Epithelial cell of proximal tubule (primary cell): Measurements from ENCODE around the gene CORO2A. TPM values are rescaled to one million over a fixed set of nuclear protein-coding genes. Genes with fewer than 3 reads are reported as not detected.

ENCODE experiments used
- DNase-seq: peaks from one replicate; pipeline ENCODE4 v3.0.0-alpha.2; 2011; ENCODE audit warnings: low read depth
- H3K4me3 ChIP-seq: 2 replicates; pipeline ENCODE4 v1.5.1; 2011; ENCODE audit warnings: low read depth, mild to moderate bottlenecking, low read length
- total RNA-seq: library from RNA; depleted of rRNA; stranded (reverse); fragments of >200 nt; gene quantifications from 2 replicates; pipeline ENCODE4 v1.2.3, GENCODE V29; 2015
- TF ChIP-seq, protein P1 (sequence below): conservative IDR thresholded peaks from 2 replicates; pipeline ENCODE4 v1.5.1; 2012; ENCODE audit warnings: low read depth, mild to moderate bottlenecking, low read length

Gene CORO2A
- total RNA-seq, 1 donor from 2014 or later, result 5.7 TPM

DNA sequence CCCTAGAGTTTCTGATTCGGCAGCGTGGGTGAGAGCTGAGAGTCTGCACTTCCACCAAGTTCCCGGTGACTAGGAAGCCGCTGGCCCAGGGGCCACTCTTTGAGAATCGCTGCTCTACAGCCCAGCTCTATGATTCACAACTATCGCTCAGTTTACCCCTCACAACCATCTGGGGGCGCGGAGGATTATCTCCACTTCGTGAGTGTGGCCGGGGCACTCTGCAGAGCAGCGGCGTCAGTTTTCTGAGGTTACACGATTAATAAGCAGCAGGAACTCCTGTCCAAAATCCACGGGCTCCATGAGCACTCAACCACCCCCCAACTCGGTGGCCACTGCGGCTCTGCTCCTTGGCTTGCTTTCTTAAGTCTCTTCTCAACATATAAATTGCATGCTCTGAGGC, 19.3 kb downstream of the CORO2A start:
- no peak for DNase-seq
- TF ChIP-seq, protein P1, sequence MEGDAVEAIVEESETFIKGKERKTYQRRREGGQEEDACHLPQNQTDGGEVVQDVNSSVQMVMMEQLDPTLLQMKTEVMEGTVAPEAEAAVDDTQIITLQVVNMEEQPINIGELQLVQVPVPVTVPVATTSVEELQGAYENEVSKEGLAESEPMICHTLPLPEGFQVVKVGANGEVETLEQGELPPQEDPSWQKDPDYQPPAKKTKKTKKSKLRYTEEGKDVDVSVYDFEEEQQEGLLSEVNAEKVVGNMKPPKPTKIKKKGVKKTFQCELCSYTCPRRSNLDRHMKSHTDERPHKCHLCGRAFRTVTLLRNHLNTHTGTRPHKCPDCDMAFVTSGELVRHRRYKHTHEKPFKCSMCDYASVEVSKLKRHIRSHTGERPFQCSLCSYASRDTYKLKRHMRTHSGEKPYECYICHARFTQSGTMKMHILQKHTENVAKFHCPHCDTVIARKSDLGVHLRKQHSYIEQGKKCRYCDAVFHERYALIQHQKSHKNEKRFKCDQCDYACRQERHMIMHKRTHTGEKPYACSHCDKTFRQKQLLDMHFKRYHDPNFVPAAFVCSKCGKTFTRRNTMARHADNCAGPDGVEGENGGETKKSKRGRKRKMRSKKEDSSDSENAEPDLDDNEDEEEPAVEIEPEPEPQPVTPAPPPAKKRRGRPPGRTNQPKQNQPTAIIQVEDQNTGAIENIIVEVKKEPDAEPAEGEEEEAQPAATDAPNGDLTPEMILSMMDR, result no peak
- H3K4me3 ChIP-seq, result no peak overlapping the region

DNA sequence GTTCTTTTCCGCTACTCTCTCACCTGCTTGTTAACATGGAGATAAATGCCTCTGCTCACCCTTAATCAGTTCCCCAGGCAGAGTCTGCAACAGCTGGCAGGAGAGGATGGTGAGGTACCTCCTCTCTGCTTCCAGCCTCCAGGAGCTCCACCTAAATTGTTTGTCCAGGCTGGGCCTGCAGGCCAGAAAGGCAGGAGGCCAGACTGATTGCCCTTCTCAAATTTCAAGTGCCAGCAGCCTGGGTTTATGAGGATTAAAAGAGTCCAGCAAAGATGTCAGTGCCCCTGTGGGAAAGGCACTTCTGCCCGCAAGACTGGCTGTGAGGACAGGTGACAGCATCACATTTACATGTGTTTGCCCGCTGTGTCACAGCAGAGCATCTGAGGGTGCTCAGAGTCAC, 19.8 kb downstream of the CORO2A start:
- TF ChIP-seq, protein P1, result no peak
- DNase-seq, result no peak
- H3K4me3 ChIP-seq, result no peak overlapping the region

DNA sequence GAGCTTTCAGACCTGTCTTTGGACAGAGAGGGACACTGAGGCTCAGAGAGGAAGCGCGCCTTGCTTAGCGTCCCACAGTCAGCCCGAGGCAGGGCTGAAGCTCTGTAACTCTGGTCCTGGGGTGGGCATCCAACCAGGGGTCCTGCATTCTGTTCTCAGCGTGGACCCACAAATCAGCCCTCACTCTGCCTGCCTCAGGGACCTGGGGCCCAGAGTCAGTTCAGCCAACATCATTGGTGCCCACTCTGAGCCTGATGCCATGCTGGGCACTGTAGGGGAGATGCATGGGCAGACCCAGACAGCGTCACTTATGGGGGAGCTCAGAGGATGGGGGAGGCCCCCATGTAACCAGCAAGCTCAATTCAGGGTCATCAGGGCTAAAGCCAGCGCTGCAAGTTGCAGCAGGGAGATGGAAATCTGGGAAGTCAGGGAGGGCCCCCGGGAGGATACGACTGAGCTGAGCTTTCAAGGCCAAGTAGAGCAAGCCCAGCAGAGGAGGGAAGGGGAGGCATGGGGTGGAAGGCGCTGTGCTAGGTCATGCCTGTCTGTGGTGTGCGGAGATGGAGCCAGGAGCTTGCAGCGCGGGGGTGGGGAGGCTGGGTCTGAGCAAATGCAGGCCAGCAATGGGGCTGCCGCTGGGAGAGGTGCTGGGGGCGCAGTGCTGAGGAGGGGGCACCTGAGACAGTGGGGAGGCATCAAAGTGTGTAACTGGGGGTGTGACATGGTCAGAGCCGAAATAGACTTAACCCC, 21.1 kb downstream of the CORO2A start:
- TF ChIP-seq, protein P1, result no peak
- DNase-seq, result no peak

DNA sequence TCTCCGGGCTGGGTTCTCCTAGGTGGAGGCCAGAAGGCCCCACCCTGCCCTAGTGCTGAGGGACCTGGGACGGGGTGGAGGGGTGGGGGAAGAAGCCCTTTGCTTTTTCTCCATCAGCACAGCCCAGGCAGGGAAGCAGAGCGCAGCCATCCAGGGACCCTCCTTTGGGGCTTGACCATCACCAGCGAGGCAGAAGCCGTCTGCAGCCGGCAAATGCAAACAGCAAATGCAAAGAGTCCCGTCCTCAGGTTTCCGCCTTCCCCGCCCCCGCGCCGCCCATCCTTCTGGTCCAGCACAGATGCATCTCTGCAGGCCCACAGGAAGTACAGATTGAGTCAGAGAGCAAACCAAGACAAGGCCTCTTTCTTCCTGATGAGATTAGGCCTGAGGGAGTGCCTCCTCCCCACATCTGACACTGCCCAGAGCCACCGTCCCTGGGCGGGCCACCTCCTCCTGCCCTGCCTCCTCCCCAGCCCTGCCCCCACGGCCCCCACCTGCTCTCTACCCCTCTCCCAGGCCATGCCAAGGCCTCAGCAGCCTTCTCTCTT, 23.4 kb downstream of the CORO2A start:
- DNase-seq, result no peak
- TF ChIP-seq, protein P1, result no peak
- no peak overlapping the region for H3K4me3 ChIP-seq

More for the DNA sequence above, 21.1 kb downstream of the CORO2A start:
- no peak overlapping the region for H3K4me3 ChIP-seq

DNA sequence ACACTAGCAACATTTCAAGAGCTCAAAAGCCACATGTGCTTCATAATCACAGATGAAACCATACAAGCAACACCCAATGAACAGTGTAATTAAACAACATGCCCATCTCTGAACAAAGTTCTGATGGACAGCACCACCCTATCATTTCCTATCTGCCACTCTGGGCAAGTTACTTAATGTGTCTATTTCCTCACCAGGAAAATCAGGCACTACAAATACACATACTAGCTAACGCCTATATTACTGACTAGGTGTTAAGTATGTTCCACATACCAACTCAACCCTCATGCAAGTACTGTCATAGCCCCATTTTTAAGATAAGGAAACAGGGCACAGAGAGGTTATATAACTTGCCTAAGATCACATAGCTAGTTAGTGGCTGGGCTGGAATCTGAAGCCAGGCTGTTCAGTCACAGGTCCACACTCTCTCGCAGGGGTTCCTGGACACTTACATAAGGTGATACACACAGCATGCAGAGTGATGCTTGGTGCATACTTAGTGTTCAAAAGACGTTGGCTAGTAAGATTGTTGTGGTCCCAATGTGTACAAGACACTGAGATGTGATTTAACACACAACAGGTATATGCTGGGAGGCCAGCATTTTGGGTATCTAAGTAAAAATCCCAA, 24.2 kb downstream of the CORO2A start:
- TF ChIP-seq, protein P1, result no peak
- DNase-seq, result no peak
- H3K4me3 ChIP-seq, result no peak overlapping the region

DNA sequence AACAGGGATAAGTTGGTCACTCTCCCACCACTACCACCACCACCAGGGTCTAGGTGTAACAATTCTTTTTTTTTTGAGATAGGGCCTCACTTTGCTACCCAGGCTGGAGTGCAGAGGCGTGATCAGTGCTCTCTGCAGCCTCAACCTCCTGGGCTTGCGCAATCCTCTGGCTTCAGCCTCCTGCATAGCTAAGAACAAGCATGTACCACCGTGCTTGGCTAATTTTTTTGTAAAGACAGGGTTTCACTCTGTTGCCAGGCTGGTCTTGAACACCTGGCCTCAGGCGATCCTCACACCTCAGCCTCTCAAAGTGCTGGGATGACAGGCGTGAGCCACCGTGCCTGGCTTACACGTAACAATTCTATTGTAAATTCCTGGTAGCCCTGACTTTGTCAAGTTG, 27.5 kb downstream of the CORO2A start:
- TF ChIP-seq, protein P1, result no peak
- H3K4me3 ChIP-seq, result no peak overlapping the region
- no peak for DNase-seq
